Measurements from ENCODE around the gene SLC13A2. TPM values are rescaled to one million over a fixed set of nuclear protein-coding genes. Genes with fewer than 3 reads are reported as not detected.

The SLC13A2 gene
- total RNA-seq, 3 donors from 2014 or later (not counting 1 experiment from before 2014, with no cell fraction given) = not detected

DNA sequence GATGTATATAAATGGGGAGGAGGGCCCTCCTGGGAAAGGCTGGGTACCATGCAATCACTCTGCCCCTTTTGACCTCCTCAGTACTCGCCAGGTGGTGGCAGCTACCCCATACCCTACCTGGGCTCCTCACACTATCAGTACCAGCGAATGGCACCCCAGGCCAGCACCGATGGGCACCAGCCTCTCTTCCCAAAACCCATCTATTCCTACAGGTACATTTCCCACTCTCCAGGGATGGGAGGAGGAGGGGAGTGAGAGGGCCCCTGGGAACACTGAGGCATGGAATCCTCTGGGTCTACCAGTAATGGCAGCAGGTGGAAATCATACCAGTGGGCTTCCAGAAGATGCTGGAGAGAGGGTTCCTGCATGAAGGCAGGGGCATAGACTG, 55.6 kb downstream of the SLC13A2 start:
- Histone ChIP-seq H3K36me3 (ENCODE audit: control insufficient read depth, insufficient read depth, low read length) (no peaks in the 10 kb centered on the region), H3K4me1 (ENCODE audit: control insufficient read depth, insufficient read depth, low read length) (no peaks in the 10 kb centered on the region), H3K4me3 (ENCODE audit: low read length) (no peak overlapping the region), H3K27me3 (ENCODE audit: control insufficient read depth, insufficient read depth, low read length) (no peaks in the 10 kb centered on the region), H3K9me3 (ENCODE audit: control insufficient read depth, insufficient read depth, low read length) (no peaks in the 10 kb centered on the region), H3K27ac (ENCODE audit: low read length) (no peak overlapping the region)
- no peak for ATAC-seq
- TF ChIP-seq CTCF (IDR thresholded peaks at IDR 0.05) = no peak
- no peak for DNase-seq
- H3K36me3 Mint-ChIP-seq = no peaks in the 10 kb centered on the region
- H3K27me3 Mint-ChIP-seq (ENCODE audit: low read depth in 2 of 2) = peaks cover 0 to 2% of the 10 kb centered on the region in 2 donors
- no peak overlapping the region for H3K4me3 Mint-ChIP-seq
- intact Hi-C loops (cut with micrococcal nuclease) = no loop called here
- 86% methylated on average over 2 of the region's 3 CpGs for WGBS (ENCODE audit: insufficient coverage)
- H3K4me1 Mint-ChIP-seq = no peaks in the 10 kb centered on the region
- no peaks in the 10 kb centered on the region for H3K9me3 Mint-ChIP-seq
- no peak overlapping the region for H3K27ac Mint-ChIP-seq

DNA sequence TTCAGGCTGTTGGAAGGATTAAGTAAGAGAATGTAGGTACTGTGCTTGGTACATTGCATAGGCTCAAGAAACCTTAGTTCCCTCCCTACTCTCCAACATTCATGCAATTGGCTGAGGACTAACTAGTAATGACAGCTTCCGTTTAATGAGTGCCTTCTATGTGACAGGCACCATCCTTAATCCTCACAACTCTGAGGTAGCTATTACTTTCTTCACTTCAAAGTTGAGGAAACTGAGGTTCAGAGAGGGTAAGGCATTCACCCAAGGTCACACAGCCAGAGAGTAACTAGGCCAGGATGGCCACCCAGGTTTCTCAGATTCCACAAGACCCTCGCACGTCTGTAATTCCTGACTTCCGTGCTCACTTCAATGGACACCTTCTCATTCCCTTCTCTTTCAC, 56.8 kb downstream of the SLC13A2 start:
- no peak overlapping the region for H3K27ac Mint-ChIP-seq
- no peaks in the 10 kb centered on the region for H3K36me3 Mint-ChIP-seq
- H3K27me3 Mint-ChIP-seq (ENCODE audit: low read depth in 2 of 2) = peaks cover 0 to 2% of the 10 kb centered on the region in 2 donors
- no peak overlapping the region for H3K4me3 Mint-ChIP-seq
- H3K4me1 ChIP-seq (ENCODE audit: control insufficient read depth, insufficient read depth, low read length) = no peaks in the 10 kb centered on the region
- DNase-seq = no peak
- intact Hi-C loops (cut with micrococcal nuclease) = no loop called here
- no peak overlapping the region for H3K27ac ChIP-seq (ENCODE audit: low read length)
- WGBS (ENCODE audit: insufficient coverage) = 96% methylated on average over 4 of the region's 4 CpGs
- no peak overlapping the region for H3K4me3 ChIP-seq (ENCODE audit: low read length)
- H3K36me3 ChIP-seq (ENCODE audit: control insufficient read depth, insufficient read depth, low read length) = no peaks in the 10 kb centered on the region
- TF ChIP-seq CTCF (IDR thresholded peaks at IDR 0.05) = no peak
- ATAC-seq = no peak
- H3K9me3 ChIP-seq (ENCODE audit: control insufficient read depth, insufficient read depth, low read length) = no peaks in the 10 kb centered on the region
- H3K4me1 Mint-ChIP-seq = no peaks in the 10 kb centered on the region
- H3K27me3 ChIP-seq (ENCODE audit: control insufficient read depth, insufficient read depth, low read length) = no peaks in the 10 kb centered on the region
- H3K9me3 Mint-ChIP-seq = no peaks in the 10 kb centered on the region

DNA sequence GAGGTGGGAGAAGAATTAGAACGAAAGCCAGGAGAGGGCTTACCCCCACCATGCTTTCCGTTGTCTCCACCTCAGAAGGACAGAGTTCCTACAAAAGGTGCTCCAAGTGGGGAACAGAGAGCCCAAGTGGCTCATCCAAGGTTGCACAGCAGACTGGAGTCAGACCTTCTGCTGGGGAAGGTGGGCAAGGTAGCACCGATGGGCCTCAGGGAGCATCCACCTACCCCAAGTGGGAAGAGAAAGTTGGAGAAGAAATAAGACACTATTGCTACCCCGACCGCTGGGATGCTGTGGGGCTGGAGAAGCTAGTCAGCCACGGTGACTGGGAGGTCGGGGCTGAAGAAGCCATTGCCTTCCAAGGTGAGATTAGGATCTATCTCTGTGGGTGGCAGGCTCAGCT, 57.5 kb downstream of the SLC13A2 start:
- no peak for DNase-seq
- Histone ChIP-seq H3K4me3 (ENCODE audit: low read length) (no peak overlapping the region), H3K9me3 (ENCODE audit: control insufficient read depth, insufficient read depth, low read length) (no peaks in the 10 kb centered on the region), H3K27ac (ENCODE audit: low read length) (no peak overlapping the region), H3K27me3 (ENCODE audit: control insufficient read depth, insufficient read depth, low read length) (no peaks in the 10 kb centered on the region), H3K4me1 (ENCODE audit: control insufficient read depth, insufficient read depth, low read length) (no peaks in the 10 kb centered on the region), H3K36me3 (ENCODE audit: control insufficient read depth, insufficient read depth, low read length) (no peaks in the 10 kb centered on the region)
- Mint-ChIP-seq H3K9me3 (no peaks in the 10 kb centered on the region), H3K4me3 (no peak overlapping the region), H3K4me1 (no peaks in the 10 kb centered on the region), H3K36me3 (no peaks in the 10 kb centered on the region), H3K27me3 (ENCODE audit: low read depth in 2 of 2) (peaks cover 0 to 2% of the 10 kb centered on the region in 2 donors), H3K27ac (no peak overlapping the region)
- ATAC-seq = no peak
- intact Hi-C loops (cut with micrococcal nuclease) = no loop called here
- no peak for TF ChIP-seq CTCF (IDR thresholded peaks at IDR 0.05)
- WGBS (ENCODE audit: insufficient coverage) = 81% methylated on average over 7 of the region's 7 CpGs

All from natural killer cell (primary cell).